Effector CD8-positive, alpha-beta T cell (primary cell): ENCODE measurements around the gene REXO5.
"Not testable (repeated sequence)": the region's sequence is repeated elsewhere in the genome, so short reads cannot be mapped to it uniquely, and the experiment has no call there.

Experiments
- DNase-seq: peaks from one replicate; lab custom pipeline; 2025; lab: John Stamatoyannopoulos, UW

Gene REXO5

DNA sequence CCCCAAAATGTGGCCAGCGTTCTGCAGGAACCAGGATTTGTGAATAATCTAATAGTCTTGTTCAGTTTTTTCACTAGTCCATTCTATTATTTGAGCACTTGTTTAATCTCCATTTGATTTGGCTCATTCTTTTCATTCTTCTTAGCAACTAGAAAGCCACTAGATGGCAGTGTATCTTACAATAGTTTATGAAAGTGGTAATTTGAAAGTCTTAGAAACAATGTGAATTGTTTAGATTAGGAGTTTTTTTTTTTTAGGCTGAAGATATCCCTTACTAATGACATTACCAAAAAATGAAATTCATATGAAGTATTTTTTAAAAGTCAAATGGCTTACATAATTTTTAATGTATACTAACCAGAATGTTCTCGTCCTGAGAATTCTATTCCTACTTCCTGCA is 6.7 kb upstream of the REXO5 start:
- no peak for DNase-seq

DNA sequence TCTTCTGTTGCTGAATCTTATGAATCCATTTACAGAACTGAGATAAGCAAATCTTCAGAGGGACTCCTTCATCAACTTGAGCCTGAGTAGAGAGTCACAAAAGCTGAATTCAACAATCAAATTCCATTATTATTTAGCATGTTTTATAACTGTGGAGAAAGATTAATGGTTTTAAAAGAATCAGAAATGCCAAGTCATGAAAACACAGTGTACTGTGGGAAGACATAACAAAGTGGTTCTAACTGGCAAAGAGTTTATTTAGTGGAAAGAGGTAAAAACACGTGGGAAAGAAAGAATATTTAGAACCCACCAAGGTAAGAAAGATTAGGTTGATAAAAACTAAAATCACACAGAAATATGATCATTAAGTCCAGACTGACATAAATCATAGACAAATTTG is 5.0 kb upstream of the REXO5 start:
- DNase-seq, result no peak

DNA sequence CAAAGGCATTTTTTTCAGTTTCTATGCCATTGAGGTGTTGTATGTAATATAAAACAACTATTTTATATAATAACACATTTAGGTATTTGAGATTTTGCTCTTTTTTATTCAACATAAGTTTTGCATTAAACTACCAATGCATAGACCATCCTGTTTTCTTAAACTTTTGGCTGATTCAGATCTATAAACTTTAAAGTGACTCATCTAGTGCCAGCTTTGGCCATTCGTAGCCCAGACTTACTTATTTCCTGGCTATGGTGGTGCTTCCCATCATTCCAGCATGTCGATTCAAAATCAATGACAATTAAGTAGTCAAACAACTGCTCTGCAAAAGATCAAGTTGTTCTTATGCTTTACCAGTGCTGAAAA is 3.2 kb upstream of the REXO5 start:
- no peak for DNase-seq

DNA sequence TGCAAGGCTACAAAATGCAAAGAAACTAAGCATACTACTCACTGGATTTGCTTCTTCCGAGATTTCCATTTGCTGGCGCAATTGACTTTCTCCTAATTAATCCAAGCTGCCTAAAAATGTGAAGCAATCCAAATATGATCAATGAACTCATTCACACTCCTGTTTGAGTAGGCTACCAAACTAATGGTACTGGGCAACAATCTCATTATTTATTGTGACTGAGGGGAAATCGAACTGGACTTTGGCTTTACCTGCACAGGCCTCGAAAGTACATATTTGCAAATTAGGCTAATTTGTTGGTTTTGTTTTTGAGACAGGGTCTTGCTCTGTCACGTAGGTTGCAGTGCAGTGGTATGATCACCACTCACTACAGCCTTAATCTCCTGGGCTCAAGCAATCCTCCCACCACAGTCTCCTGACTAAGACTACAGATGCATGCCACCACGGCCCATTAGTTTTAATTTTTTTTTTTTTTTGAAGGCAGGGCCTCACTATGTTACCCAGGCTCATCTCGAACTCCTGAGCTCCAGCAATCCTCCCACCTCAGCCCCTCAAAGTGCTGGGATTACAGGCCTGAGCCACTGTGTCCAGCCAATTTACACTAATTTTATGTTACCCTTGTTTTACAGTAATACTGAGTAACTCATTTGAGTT is 2.6 kb upstream of the REXO5 start:
- no peak for DNase-seq

DNA sequence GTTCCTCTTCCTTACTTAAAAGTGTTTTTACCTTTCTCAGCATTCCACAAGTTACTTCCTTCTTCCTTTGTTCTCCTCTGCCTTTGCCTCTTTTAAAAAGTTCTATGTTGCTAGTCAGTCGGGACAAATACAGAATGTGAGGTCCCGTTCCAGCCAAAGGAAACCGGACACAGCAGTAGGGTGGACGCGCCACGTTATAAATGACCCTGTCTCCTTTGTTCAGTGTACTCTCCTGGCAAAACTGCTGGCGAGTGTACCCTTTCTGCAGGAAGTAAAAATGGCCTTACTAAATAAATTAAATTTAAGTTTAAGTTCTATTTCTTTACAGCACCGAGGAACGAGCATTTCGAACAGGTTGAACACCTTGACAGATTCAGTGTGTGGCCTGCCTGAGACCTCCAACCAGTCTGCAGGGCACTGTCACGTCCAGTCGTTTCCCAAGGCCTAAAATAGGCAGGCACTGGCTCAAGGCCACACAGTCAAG is 601 bp upstream of the REXO5 start:
- DNase-seq, result not testable (repeated sequence)

DNA sequence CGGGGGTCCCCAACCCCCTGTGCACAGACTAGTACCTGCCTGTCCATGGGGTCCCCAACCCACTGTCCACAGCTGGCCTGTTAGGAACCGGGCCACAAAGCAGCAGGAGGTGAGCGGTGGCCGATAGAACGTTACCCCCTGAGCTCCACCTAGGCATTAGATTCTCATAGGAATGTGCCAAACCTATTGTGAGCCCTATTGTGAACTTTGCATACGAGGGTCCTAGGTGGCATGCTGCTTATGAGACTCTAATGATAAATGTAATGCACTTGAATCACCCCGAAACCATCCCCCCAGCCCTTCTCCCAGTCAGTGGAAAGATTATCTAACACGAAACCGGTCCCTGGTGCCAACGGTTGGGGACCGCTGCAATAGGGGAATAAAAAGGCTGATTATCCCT is 1.5 kb downstream of the REXO5 start:
- DNase-seq, result no peak

DNA sequence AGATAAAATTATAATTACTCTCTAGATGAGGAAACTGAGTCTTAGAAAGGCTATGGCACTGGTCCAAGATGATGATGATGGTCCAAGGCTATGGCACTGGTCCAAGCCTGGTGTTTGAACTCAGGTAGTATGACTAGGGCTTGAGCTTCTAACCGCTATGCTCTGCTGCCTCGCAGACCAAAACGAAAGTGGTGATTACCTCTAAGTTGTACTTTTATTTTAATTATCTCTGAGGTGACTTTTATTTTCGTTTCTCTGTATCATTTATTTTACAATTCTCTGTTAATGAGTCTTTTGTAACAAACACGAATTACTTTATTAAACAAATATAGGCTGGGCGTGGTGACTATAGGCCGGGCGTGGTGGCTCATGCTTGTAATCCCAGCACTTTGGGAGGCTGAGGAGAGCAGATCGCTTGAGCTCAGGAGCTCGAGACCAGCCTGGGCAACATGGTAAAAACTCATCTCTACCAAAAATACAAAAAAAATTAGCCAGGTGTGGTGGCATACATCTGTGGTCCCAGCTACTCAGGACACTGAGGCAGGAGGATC is 5.6 kb downstream of the REXO5 start:
- no peak for DNase-seq

DNA sequence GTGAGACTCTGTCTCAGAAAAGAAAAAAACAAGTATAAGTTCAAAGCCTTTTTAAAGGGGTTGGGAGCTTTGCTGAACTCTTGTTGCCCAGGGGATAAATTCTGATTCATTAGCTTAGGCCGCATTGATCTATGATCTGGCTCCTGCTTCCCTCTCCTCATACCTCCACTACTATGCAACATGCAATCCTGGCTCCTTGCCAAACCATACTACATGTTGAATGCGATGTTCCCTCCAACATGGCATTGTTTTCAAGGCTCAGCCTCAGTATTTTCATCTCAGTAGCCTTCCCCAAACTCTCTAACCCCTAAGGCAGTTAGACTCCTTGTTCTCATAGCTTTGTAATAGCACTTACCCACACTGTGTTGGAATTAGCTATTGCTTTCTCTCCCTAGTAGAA is 6.2 kb downstream of the REXO5 start:
- no peak for DNase-seq

DNA sequence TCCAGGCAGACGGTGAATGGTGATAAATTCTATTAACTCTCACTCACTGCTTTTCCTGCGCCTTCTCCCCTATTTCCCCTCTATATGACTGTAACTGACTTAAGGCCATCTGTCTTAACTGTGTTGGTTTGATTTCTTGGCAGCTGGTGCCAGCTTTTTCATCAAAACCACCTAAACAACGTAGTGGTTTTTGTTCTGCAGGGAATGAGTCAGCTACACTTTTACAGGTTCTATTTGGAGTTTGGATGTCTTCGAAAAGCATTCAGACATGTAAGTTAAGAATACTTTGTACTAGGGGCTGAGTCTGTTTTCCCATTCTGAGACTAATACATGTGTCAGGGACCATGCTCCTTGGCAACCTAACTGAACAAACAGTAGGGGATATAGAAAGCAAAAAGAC is 8.5 kb downstream of the REXO5 start:
- no peak for DNase-seq

DNA sequence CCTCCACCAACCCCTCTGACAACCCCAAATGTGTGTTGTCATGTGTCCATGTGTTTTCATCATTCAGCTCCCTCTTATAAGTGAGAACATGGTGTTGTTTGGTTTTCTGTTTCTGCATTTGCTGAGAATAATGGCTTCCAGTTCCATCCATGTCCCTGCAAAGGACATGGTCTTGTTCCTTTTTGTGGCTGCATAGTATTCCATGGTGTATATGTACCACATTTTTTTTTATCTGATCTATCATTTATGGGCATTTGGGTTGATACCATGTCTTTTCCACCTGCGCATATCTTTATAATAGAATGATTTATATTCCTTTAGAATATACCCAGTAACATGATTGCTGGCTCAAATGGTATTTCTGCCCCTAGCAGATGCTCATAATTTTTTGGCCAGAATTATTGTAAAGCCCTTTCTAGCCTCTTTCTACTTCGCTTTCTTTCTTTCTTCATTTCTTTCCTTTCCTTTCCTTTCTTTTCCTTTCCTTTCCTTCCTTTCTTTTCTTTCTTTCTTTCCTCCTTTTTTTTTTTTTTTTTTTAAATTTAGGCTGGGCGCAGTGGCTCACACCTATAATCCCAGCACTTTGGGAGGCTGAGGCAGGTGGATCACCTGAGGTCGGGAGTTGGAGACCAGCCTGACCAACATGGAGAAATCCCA is 12.7 kb downstream of the REXO5 start:
- no peak for DNase-seq

DNA sequence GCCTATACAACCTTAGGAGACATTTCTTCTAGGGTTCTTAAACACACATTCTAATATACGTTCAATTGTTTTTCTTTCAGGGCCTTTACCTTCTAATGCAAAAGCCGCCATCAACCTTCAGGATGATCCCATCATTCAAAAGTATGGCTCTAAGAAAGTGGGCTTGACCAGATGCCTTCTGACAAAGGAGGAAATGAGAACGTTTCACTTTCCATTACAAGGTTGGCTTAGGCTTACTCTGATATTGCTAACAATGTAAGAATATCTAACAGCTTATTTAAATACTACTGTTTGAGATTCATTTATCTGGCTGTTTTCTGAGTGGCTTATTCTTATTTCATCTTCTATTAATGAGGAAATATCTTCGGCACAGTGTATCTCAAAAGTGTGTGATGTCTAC is 15.4 kb downstream of the REXO5 start:
- no peak for DNase-seq

DNA sequence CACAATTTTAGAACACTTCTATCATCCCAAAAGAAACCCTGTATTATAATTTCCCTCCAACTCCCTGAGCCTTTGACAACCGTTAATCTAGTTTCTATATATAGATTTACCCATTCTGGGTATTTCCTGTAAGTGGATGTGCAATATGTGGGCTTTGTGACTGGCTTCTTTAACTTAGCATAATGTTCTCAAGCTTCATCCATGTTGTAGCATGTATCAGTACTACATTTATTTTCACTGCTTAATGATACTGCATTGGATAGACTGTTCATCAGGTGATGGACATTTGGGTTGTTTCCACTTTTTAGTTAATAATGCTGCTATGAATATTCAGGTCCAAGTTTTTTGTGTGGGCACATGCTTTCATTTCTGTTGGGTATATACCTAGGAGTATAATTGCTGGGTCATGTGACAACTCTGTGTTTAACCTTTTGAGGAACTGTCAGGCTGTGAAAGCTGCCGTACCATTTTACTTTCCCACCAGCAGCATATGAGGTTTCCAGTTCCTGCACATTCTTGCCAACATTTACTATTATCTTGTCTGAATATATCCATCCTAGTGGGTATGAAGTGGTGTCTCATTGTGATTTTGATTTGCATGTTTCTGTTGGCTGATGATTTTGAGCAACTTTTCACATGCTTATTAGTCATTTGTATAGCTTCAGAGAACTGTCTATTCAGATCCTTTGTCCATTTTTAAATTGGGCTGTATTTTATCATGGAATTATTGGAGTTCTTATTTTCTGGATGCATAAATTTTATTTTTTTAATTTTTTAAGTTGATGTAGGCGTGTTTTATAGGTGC is 16.4 kb downstream of the REXO5 start:
- DNase-seq, result no peak

DNA sequence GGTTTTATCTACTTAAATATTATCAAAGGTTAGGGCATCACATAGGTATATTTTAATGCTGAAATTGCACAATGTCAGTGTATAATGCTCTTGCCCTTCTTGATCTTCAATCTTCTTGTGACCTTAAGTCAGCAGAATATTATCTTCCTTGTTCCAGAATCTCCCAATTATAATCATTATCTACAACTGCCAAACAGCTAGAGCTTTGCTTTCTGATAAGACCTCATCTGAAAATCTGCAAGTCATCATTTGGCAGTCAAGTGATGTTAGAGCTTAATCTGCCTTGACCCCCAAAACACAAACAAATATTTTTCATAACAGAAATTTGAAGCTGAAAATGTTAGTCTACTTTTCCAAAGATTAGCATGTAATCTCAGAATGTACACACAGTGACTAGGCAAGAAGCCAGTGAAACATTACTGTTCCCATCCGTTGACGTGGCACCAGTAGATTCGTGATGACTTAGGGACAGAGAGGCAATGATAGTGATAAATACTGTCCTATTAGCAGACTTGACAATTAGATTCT is 19.8 kb downstream of the REXO5 start:
- DNase-seq, result no peak

DNA sequence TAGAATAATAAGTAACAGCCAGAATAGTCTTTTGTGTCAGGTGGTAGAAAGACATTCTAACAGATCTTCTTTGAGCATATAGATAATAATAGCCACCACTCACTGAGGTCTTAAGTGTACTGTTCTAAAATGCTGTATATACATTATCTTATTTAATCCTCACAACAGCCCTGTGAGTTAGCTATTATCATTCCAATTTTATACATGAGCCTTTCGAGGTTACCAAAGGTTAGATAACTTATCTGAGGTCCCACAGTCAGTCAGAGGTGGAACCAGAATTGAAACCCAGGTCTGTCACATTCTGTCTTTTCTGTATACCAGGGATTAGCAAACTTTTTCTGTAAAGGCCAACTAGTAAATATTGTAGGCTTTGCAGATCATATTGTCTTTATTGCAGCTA is 23.2 kb downstream of the REXO5 start:
- no peak for DNase-seq

DNA sequence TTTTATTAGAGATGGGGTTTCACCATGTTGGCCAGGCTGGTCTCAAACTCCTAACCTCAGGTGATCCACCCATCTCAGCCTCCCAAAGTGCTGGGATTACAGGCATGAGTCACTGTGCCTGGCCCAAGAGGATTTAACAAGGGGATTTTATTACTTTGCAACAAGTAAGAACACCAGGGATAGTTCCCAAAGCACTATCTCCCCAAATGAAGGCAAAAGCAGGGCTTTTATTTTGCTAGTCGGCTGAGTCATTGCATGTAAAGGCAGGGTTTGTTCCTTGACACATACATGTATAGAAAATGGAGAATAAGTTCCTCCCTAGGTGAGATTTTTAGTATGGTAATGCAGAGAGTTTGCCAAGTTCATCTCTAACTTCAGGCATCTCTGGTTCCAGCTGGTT is 24.0 kb downstream of the REXO5 start:
- no peak for DNase-seq

DNA sequence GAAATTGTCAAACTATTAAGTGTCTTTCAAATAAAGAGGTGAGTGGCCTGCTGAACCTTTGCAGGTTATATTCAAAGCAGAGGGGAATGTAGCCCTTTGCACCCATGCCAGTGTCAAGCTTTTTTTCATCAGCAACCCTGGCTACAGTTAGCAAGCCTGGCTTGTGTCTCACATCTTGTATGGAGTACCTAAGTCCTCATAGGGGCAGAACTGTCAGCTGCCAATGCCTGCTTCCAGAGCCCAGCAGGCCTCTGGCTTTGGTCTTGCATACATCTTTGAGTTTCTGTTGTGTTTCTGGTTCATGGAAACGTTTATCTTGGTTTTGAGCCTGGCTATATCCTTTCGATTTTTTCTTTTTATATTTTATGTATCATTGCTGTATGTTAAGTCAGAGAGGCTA is 26.8 kb downstream of the REXO5 start:
- DNase-seq, result no peak

DNA sequence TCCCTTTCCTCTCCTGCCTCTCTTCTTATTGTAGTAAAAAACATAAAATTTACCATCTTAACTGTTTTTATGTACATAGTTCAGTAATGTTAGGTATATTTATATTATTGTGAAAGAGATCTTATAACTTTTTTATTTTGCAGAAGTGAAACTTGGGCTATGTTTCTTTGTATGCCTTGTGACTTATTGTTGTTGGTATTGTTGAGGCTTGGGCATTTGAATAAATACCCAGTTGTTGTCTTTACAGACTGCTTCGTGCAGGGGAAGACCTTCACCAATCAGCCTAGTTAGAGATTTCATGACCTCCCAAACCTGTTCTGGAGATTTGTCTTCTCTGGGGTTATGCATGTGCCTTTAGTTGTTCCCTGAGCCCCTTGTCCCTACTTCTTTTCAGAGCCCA is 31.9 kb downstream of the REXO5 start:
- no peak for DNase-seq

DNA sequence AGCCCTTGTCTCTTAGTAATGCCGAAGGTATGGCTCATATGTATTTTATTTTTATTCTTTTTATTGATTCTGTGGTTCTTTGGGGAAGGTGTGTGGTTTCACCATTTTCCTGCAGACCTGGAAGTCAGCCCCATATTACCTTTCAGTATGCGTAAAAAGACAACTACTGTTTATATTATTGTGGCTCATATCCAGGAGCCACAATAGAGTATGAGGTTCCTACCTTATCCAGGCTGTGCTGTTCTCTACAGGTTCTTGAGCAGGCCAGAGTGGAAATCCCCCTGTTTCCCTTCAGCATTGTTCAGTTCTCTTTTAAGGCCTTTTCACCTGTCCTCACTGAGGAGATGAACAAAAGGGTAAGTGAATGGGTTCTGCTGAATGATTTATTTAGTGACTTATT is 33.2 kb downstream of the REXO5 start:
- no peak for DNase-seq

DNA sequence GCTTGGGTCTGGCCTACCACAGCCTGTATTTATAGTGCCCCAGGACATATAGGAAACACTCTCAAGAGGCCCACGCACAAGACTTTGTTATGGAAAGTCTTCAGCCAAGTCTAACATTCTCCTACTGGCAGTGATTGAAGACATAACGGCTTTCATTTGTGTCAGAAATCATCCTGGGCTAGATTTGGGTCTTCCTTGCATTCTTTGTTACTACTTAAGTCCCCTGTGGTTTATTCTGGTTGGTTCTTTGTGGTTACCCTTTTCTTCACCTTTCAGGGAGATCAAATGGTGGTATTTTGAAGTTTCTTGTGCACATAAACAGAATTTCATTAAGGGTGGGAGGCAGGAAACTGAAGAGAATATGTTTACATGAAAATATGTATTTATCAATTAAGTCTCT is 37.7 kb downstream of the REXO5 start:
- no peak for DNase-seq

DNA sequence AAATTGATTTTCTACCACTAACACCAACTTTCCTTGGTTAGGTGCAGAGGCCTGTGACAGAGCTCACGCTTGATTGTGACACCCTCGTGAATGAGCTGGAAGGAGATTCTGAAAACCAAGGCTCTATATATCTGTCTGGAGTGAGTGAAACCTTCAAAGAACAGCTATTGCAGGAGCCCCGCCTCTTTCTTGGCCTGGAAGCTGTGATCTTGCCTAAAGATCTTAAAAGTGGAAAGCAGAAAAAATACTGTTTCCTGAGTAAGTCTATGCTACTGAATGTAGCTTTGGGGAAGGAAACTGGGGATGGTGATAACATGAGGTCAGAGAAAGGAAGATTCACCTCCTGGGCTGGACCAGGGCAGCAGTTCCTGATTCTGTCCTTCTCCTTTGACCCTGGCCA is 38.3 kb downstream of the REXO5 start:
- DNase-seq, result no peak

DNA sequence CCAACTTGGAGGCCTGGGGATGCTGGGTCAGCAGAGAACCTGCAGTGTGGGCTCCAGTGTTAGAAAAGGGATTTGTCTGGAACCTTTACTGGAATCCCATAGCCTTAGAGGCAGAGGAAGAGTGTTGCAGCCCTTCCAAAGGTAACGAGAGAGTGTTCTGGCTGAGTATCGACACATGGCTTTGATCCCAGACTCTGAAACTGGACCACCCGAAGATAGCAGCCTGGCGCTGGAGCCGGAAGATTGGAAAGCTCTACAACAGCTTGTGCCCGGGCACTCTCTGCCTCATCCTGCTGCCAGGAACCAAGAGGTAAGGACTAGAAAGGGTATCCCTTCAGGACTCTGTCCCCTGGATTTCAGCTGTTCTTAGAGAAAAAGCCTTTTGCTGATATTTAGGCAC is 39.7 kb downstream of the REXO5 start:
- DNase-seq, result no peak

DNA sequence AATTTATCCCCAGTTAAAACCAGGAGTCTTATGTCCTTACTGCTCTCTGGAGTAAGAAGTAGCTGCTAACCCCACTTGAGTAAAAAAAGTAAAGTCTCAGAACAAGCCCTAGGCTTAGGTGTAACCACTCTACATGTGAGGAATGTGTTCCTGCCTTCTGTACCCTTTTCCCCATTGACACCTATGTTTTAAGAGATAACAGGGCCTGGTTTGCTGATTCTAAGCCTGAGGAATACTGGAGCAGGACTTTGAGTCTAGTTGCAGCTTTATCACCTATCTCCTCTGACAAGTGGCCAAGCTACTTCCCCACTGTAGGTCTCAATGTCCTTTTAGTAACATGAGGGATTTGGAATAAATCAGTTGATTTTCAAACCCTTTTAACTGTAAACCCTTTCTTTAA is 40.2 kb downstream of the REXO5 start:
- DNase-seq, result no peak

DNA sequence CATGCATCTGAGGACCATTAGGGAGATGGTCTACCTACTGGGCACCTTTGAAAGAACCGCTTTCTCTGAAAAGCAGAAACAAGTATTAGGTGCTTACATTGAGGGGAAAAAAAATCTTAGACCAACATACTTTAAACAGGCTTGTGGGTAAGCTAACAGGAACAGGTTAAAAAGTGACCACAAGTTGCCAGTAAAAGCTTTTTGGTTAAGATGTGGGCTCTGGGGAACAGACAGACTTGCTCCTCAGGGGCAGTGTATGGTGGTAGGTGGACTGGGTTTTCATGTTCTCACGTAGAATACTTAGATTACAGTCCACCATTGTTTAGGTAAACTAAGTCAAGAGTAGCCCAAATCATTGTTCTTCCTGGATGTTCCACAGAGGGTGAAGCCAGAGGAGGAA is 41.2 kb downstream of the REXO5 start:
- no peak for DNase-seq
